ENCODE data around the gene ONECUT3. TPM values are rescaled to one million over a fixed set of nuclear protein-coding genes. Genes with fewer than 3 reads are reported as not detected.

Gene ONECUT3
- total and polyA plus RNA-seq, 4 experiments from 2014 or later: not detected

- ChIA-PET CTCF (ENCODE audit: partially characterized antibody) (interaction anchor here (3.6 kb wide), 1 partner anchor 11 kb away, joined by 15 read pairs; no protein-coding TSS in a partner anchor), POLR2A (ENCODE audit: partially characterized antibody) (no interaction called here)
- peak in 1 of 5 donors; percentile 13 for DNase-seq
- no peak overlapping the region for H3K4me3 ChIP-seq (ENCODE audit: low read length in 2 of 2)
- no peak overlapping the region for H3K27ac Mint-ChIP-seq
- H3K4me3 Mint-ChIP-seq: no peak overlapping the region
- peaks cover 11% of the 10 kb centered on the region for H3K27me3 ChIP-seq (ENCODE audit: insufficient read depth, low read length)
- H3K36me3 Mint-ChIP-seq: no peaks in the 10 kb centered on the region
- H3K9me3 ChIP-seq (ENCODE audit: control insufficient read depth in 1 of 2, low read length in 2 of 2): peaks cover 0 to 4% of the 10 kb centered on the region in 2 donors
- peaks cover 32 to 44% of the 10 kb centered on the region in 2 donors for H3K27me3 Mint-ChIP-seq
- no peak overlapping the region for H3K27ac ChIP-seq (ENCODE audit: low read depth, low read length)
- peaks cover 0 to 24% (median 9%) of the 10 kb centered on the region in 8 donors for H3K9me3 Mint-ChIP-seq
- peaks cover 0 to 5% (median 0%) of the 10 kb centered on the region in 4 donors for H3K4me1 Mint-ChIP-seq
- no peaks in the 10 kb centered on the region for H3K36me3 ChIP-seq (ENCODE audit: insufficient read depth, low read length)
- H3K4me1 ChIP-seq (ENCODE audit: insufficient read depth, low read length): no peaks in the 10 kb centered on the region
- intact Hi-C loops (cut with micrococcal nuclease): no loop called here
Observed at GRCh38 chr19:1783874-1784273, 30.6 kb downstream of the ONECUT3 start.

GRCh38 chr19:1785310-1785709, 32.0 kb downstream of the ONECUT3 start:
- H3K27me3 ChIP-seq (ENCODE audit: insufficient read depth, low read length): peaks cover 11% of the 10 kb centered on the region
- H3K4me3 ChIP-seq (ENCODE audit: low read length in 2 of 2): no peak overlapping the region
- Mint-ChIP-seq H3K4me1 (peaks cover 0 to 2% (median 0%) of the 10 kb centered on the region in 4 donors), H3K4me3 (no peak overlapping the region), H3K27me3 (peaks cover 25 to 37% of the 10 kb centered on the region in 2 donors), H3K27ac (no peak overlapping the region), H3K9me3 (peaks cover 0 to 24% (median 9%) of the 10 kb centered on the region in 8 donors), H3K36me3 (no peaks in the 10 kb centered on the region)
- ChIA-PET POLR2A (ENCODE audit: partially characterized antibody) (no interaction called here), CTCF (ENCODE audit: partially characterized antibody) (interaction anchor here (1.5 kb wide), 1 partner anchor 41 kb away, joined by 5 read pairs; no protein-coding TSS in a partner anchor)
- intact Hi-C loops (cut with micrococcal nuclease): no loop called here
- peak in 1 of 5 donors; percentile 24 for DNase-seq
- no peaks in the 10 kb centered on the region for H3K36me3 ChIP-seq (ENCODE audit: insufficient read depth, low read length)
- H3K9me3 ChIP-seq (ENCODE audit: control insufficient read depth in 1 of 2, low read length in 2 of 2): peaks cover 0 to 4% of the 10 kb centered on the region in 2 donors
- H3K4me1 ChIP-seq (ENCODE audit: insufficient read depth, low read length): no peaks in the 10 kb centered on the region
- H3K27ac ChIP-seq (ENCODE audit: low read depth, low read length): no peak overlapping the region

- Histone ChIP-seq H3K9me3 (ENCODE audit: control insufficient read depth in 1 of 2, low read length in 2 of 2) (peaks cover 0 to 4% of the 10 kb centered on the region in 2 donors), H3K4me1 (ENCODE audit: insufficient read depth, low read length) (no peaks in the 10 kb centered on the region), H3K4me3 (ENCODE audit: low read length in 2 of 2) (no peak overlapping the region), H3K27me3 (ENCODE audit: insufficient read depth, low read length) (peaks cover 4% of the 10 kb centered on the region), H3K36me3 (ENCODE audit: insufficient read depth, low read length) (no peaks in the 10 kb centered on the region), H3K27ac (ENCODE audit: low read depth, low read length) (no peak overlapping the region)
- peak in 1 of 5 donors; percentile 9 for DNase-seq
- ChIA-PET POLR2A (ENCODE audit: partially characterized antibody) (no interaction called here), CTCF (ENCODE audit: partially characterized antibody) (no interaction called here)
- intact Hi-C loops (cut with micrococcal nuclease): no loop called here
- Mint-ChIP-seq H3K36me3 (no peaks in the 10 kb centered on the region), H3K4me1 (peaks cover 0 to 2% (median 0%) of the 10 kb centered on the region in 4 donors), H3K4me3 (no peak overlapping the region), H3K27me3 (peaks cover 18 to 26% of the 10 kb centered on the region in 2 donors), H3K27ac (no peak overlapping the region), H3K9me3 (peaks cover 0 to 13% (median 4%) of the 10 kb centered on the region in 8 donors)
Observed at GRCh38 chr19:1786668-1787067, 33.4 kb downstream of the ONECUT3 start.

- Histone ChIP-seq H3K4me3 (ENCODE audit: low read length in 2 of 2) (no peak overlapping the region), H3K36me3 (ENCODE audit: insufficient read depth, low read length) (no peaks in the 10 kb centered on the region), H3K27ac (ENCODE audit: low read depth, low read length) (no peak overlapping the region), H3K4me1 (ENCODE audit: insufficient read depth, low read length) (no peaks in the 10 kb centered on the region), H3K9me3 (ENCODE audit: control insufficient read depth in 1 of 2, low read length in 2 of 2) (peaks cover 0 to 1% of the 10 kb centered on the region in 2 donors), H3K27me3 (ENCODE audit: insufficient read depth, low read length) (peaks cover 4% of the 10 kb centered on the region)
- H3K27me3 Mint-ChIP-seq: peaks cover 18 to 24% of the 10 kb centered on the region in 2 donors
- peaks cover 0 to 10% (median 3%) of the 10 kb centered on the region in 8 donors for H3K9me3 Mint-ChIP-seq
- H3K27ac Mint-ChIP-seq: no peak overlapping the region
- intact Hi-C loops (cut with micrococcal nuclease): no loop called here
- H3K4me1 Mint-ChIP-seq: peaks cover 0 to 2% (median 0%) of the 10 kb centered on the region in 4 donors
- DNase-seq: no peak
- H3K36me3 Mint-ChIP-seq: no peaks in the 10 kb centered on the region
- POLR2A ChIA-PET (ENCODE audit: partially characterized antibody): no interaction called here
- no peak overlapping the region for H3K4me3 Mint-ChIP-seq
- CTCF ChIA-PET (ENCODE audit: partially characterized antibody): interaction anchor here (0.6 to 2.1 kb wide), 3 partner anchors 39 to 637 kb away, joined by 4 to 13 read pairs (median 6); no protein-coding TSS in a partner anchor
Observed at GRCh38 chr19:1787116-1787515, 33.8 kb downstream of the ONECUT3 start.

GRCh38 chr19:1789261-1790041, 36.1 kb downstream of the ONECUT3 start:
- intact Hi-C loops (cut with micrococcal nuclease): loop anchor here (2.0 kb wide), 1 partner anchor 23 kb away; the partner anchor contains the start of gene ATP8B3
- peak in 1 of 5 donors; percentile 17 for DNase-seq
- ChIA-PET POLR2A (ENCODE audit: partially characterized antibody) (interaction anchor here (1.4 to 1.6 kb wide), 2 partner anchors 22 to 37 kb away, joined by 3 read pairs; no protein-coding TSS in a partner anchor), CTCF (ENCODE audit: partially characterized antibody) (interaction anchor here (0.8 to 2.1 kb wide), 3 partner anchors 9 to 39 kb away, joined by 3 to 6 read pairs (median 3); no protein-coding TSS in a partner anchor)
- Mint-ChIP-seq H3K36me3 (no peaks in the 10 kb centered on the region), H3K9me3 (no peaks in the 10 kb centered on the region), H3K4me1 (peaks cover 0 to 2% (median 0%) of the 10 kb centered on the region in 4 donors), H3K27me3 (peaks cover 6 to 7% of the 10 kb centered on the region in 2 donors), H3K4me3 (no peak overlapping the region), H3K27ac (no peak overlapping the region)
- Histone ChIP-seq H3K27me3 (ENCODE audit: insufficient read depth, low read length) (no peaks in the 10 kb centered on the region), H3K4me3 (ENCODE audit: low read length in 2 of 2) (no peak overlapping the region), H3K36me3 (ENCODE audit: insufficient read depth, low read length) (no peaks in the 10 kb centered on the region), H3K4me1 (ENCODE audit: insufficient read depth, low read length) (no peaks in the 10 kb centered on the region), H3K9me3 (ENCODE audit: control insufficient read depth in 1 of 2, low read length in 2 of 2) (no peaks in the 10 kb centered on the region), H3K27ac (ENCODE audit: low read depth, low read length) (no peak overlapping the region)

GRCh38 chr19:1790054-1790792, 36.9 kb downstream of the ONECUT3 start:
- ChIA-PET POLR2A (ENCODE audit: partially characterized antibody) (interaction anchor here (1.6 kb wide), 1 partner anchor 21 kb away, joined by 3 read pairs; no protein-coding TSS in a partner anchor), CTCF (ENCODE audit: partially characterized antibody) (interaction anchor here (0.8 to 1.3 kb wide), 2 partner anchors 10 to 36 kb away, joined by 3 read pairs; no protein-coding TSS in a partner anchor)
- Mint-ChIP-seq H3K4me1 (peaks cover 0 to 2% (median 0%) of the 10 kb centered on the region in 4 donors), H3K36me3 (no peaks in the 10 kb centered on the region), H3K9me3 (no peaks in the 10 kb centered on the region), H3K27me3 (peaks cover 6 to 7% of the 10 kb centered on the region in 2 donors), H3K4me3 (no peak overlapping the region), H3K27ac (no peak overlapping the region)
- Histone ChIP-seq H3K27me3 (ENCODE audit: insufficient read depth, low read length) (no peaks in the 10 kb centered on the region), H3K4me1 (ENCODE audit: insufficient read depth, low read length) (no peaks in the 10 kb centered on the region), H3K36me3 (ENCODE audit: insufficient read depth, low read length) (no peaks in the 10 kb centered on the region), H3K9me3 (ENCODE audit: control insufficient read depth in 1 of 2, low read length in 2 of 2) (no peaks in the 10 kb centered on the region), H3K4me3 (ENCODE audit: low read length in 2 of 2) (no peak overlapping the region), H3K27ac (ENCODE audit: low read depth, low read length) (no peak overlapping the region)
- peak in 1 of 5 donors; percentile 12 for DNase-seq
- intact Hi-C loops (cut with micrococcal nuclease): no loop called here

All from CD4-positive, alpha-beta memory T cell (primary cell).